NT2/D1 (cell line): ENCODE measurements around the gene CD47.

Experiments
- SUZ12 ChIP-seq: IDR thresholded peaks from 2 replicates; pipeline ENCODE4 v1.6.1; 2011; ENCODE audit not compliant: insufficient read length, insufficient read depth; ENCODE audit errors: extremely low read depth
- YY1 ChIP-seq: IDR thresholded peaks from 2 replicates; pipeline ENCODE4 v1.6.1; 2011; ENCODE audit not compliant: insufficient read length, insufficient read depth
- ZNF274 ChIP-seq: IDR thresholded peaks from 2 replicates; pipeline ENCODE4 v1.6.1; 2011; ENCODE audit warnings: mild to moderate bottlenecking, low read depth, low read length

- TF ChIP-seq YY1 = no peak
- TF ChIP-seq ZNF274 = no peak
- TF ChIP-seq SUZ12 = no peak
Observed at GRCh38 chr3:108008931-108009639, 81.7 kb downstream of the CD47 start.
